ENCODE results near the gene STARD9. TPM values are rescaled to one million over a fixed set of nuclear protein-coding genes. Genes with fewer than 3 reads are reported as not detected.
"Not testable (repeated sequence)": the region's sequence is repeated elsewhere in the genome, so short reads cannot be mapped to it uniquely, and the experiment has no call there.

The STARD9 gene
- total RNA-seq, 2 donors from 2014 or later, result 8.9 to 22.6 TPM

GRCh38 chr15:42735382-42736165 is 160.2 kb downstream of the STARD9 start:
- DNase-seq (ENCODE audit: low spot score), result no peak
- Mint-ChIP-seq H3K27me3 (no peaks in the 10 kb centered on the region), H3K4me3 (peak overlapping the region; percentile 82), H3K4me1 (ENCODE audit: low read depth in 2 of 2) (peaks cover 13 to 17% of the 10 kb centered on the region in 2 donors), H3K27ac (peak overlapping the region in 1 of 2 donors; percentile 29), H3K9me3 (no peaks in the 10 kb centered on the region), H3K36me3 (peaks cover 16% of the 10 kb centered on the region)
- ATAC-seq, result no peak

GRCh38 chr15:42736178-42736792 is 160.9 kb downstream of the STARD9 start:
- ATAC-seq, result peak; percentile 44 to 56
- peak overlapping the region; percentile 82 for H3K4me3 Mint-ChIP-seq
- H3K36me3 Mint-ChIP-seq, result peaks cover 16% of the 10 kb centered on the region
- peak overlapping the region in 1 of 2 donors; percentile 29 for H3K27ac Mint-ChIP-seq
- no peak for DNase-seq (ENCODE audit: low spot score)
- H3K4me1 Mint-ChIP-seq (ENCODE audit: low read depth in 2 of 2), result peaks cover 13 to 17% of the 10 kb centered on the region in 2 donors
- no peaks in the 10 kb centered on the region for H3K9me3 Mint-ChIP-seq
- no peaks in the 10 kb centered on the region for H3K27me3 Mint-ChIP-seq

GRCh38 chr15:42736793-42737528 is 161.6 kb downstream of the STARD9 start, which contains the start of gene CDAN1:
CDAN1 (minus strand) TSS chr15:42737128; CDS start chr15:42737102, 26 bp downstream.
- Mint-ChIP-seq H3K9me3 (no peaks in the 10 kb centered on the region), H3K36me3 (peaks cover 15% of the 10 kb centered on the region), H3K4me1 (ENCODE audit: low read depth in 2 of 2) (peaks cover 13 to 17% of the 10 kb centered on the region in 2 donors), H3K27ac (peak within 1 kb of the TSS; percentile 51 to 55), H3K4me3 (peak within 1 kb of the TSS; percentile 82), H3K27me3 (no peaks in the 10 kb centered on the region)
- ATAC-seq, result peak; percentile 97
- peak; percentile 93 for DNase-seq (ENCODE audit: low spot score)

- peaks cover 11 to 13% of the 10 kb centered on the region in 2 donors for H3K4me1 Mint-ChIP-seq (ENCODE audit: low read depth in 2 of 2)
- ATAC-seq, result no peak
- no peaks in the 10 kb centered on the region for H3K9me3 Mint-ChIP-seq
- H3K27me3 Mint-ChIP-seq, result no peaks in the 10 kb centered on the region
- peaks cover 7% of the 10 kb centered on the region for H3K36me3 Mint-ChIP-seq
- H3K27ac Mint-ChIP-seq, result peak overlapping the region; percentile 51 to 55
- DNase-seq (ENCODE audit: low spot score), result no peak
- H3K4me3 Mint-ChIP-seq, result peak overlapping the region; percentile 82
Measured at GRCh38 chr15:42737529-42738328, 162.3 kb downstream of the STARD9 start.

GRCh38 chr15:42741710-42742109 is 166.3 kb downstream of the STARD9 start:
- H3K4me1 Mint-ChIP-seq (ENCODE audit: low read depth in 2 of 2), result peaks cover 5% of the 10 kb centered on the region in 2 donors
- ATAC-seq (no peak), DNase-seq (ENCODE audit: low spot score) (no peak)
- no peaks in the 10 kb centered on the region for H3K27me3 Mint-ChIP-seq
- no peak overlapping the region for H3K4me3 Mint-ChIP-seq
- H3K36me3 Mint-ChIP-seq, result peaks cover 4% of the 10 kb centered on the region
- no peak overlapping the region for H3K27ac Mint-ChIP-seq
- no peaks in the 10 kb centered on the region for H3K9me3 Mint-ChIP-seq

- Mint-ChIP-seq H3K36me3 (peaks cover 4% of the 10 kb centered on the region), H3K4me1 (ENCODE audit: low read depth in 2 of 2) (peaks cover 5% of the 10 kb centered on the region in 2 donors), H3K4me3 (no peak overlapping the region), H3K9me3 (no peaks in the 10 kb centered on the region), H3K27ac (no peak overlapping the region), H3K27me3 (no peaks in the 10 kb centered on the region)
- ATAC-seq, result no peak
- DNase-seq (ENCODE audit: low spot score), result no peak
Measured at GRCh38 chr15:42742149-42742548, 166.7 kb downstream of the STARD9 start.

GRCh38 chr15:42744195-42744594 is 168.8 kb downstream of the STARD9 start:
- no peak overlapping the region for H3K27ac Mint-ChIP-seq
- ATAC-seq, result no peak

GRCh38 chr15:42749266-42749665 is 173.9 kb downstream of the STARD9 start:
- ATAC-seq, result no peak
- no peak for DNase-seq (ENCODE audit: low spot score)
- Mint-ChIP-seq H3K4me3 (no peak overlapping the region), H3K27ac (no peak overlapping the region), H3K36me3 (peaks cover 19% of the 10 kb centered on the region), H3K9me3 (no peaks in the 10 kb centered on the region), H3K27me3 (no peaks in the 10 kb centered on the region), H3K4me1 (ENCODE audit: low read depth in 2 of 2) (no peaks in the 10 kb centered on the region)

More at GRCh38 chr15:42744195-42744594, 168.8 kb downstream of the STARD9 start:
- no peaks in the 10 kb centered on the region for H3K9me3 Mint-ChIP-seq
- no peak for DNase-seq (ENCODE audit: low spot score)
- H3K4me1 Mint-ChIP-seq (ENCODE audit: low read depth in 2 of 2), result no peaks in the 10 kb centered on the region
- H3K36me3 Mint-ChIP-seq, result peaks cover 4% of the 10 kb centered on the region
- H3K4me3 Mint-ChIP-seq, result no peak overlapping the region
- no peaks in the 10 kb centered on the region for H3K27me3 Mint-ChIP-seq

GRCh38 chr15:42750306-42750705 is 174.9 kb downstream of the STARD9 start:
- H3K9me3 Mint-ChIP-seq, result no peaks in the 10 kb centered on the region
- no peaks in the 10 kb centered on the region for H3K27me3 Mint-ChIP-seq
- no peak overlapping the region for H3K27ac Mint-ChIP-seq
- no peaks in the 10 kb centered on the region for H3K4me1 Mint-ChIP-seq (ENCODE audit: low read depth in 2 of 2)
- H3K36me3 Mint-ChIP-seq, result peaks cover 18% of the 10 kb centered on the region
- no peak overlapping the region for H3K4me3 Mint-ChIP-seq
- DNase-seq (ENCODE audit: low spot score), result no peak
- ATAC-seq, result no peak

- Mint-ChIP-seq H3K27ac (no peak overlapping the region), H3K9me3 (peaks cover 7% of the 10 kb centered on the region), H3K4me3 (no peak overlapping the region), H3K27me3 (no peaks in the 10 kb centered on the region), H3K36me3 (peaks cover 25% of the 10 kb centered on the region), H3K4me1 (ENCODE audit: low read depth in 2 of 2) (peaks cover 0 to 4% of the 10 kb centered on the region in 2 donors)
- no peak for ATAC-seq
- DNase-seq (ENCODE audit: low spot score), result no peak
Measured at GRCh38 chr15:42759093-42759492, 183.7 kb downstream of the STARD9 start.

GRCh38 chr15:42760759-42761158 is 185.4 kb downstream of the STARD9 start:
- ATAC-seq (no peak), DNase-seq (ENCODE audit: low spot score) (no peak)
- H3K9me3 Mint-ChIP-seq, result peaks cover 13% of the 10 kb centered on the region
- no peaks in the 10 kb centered on the region for H3K27me3 Mint-ChIP-seq
- no peak overlapping the region for H3K4me3 Mint-ChIP-seq
- H3K4me1 Mint-ChIP-seq (ENCODE audit: low read depth in 2 of 2), result peaks cover 0 to 6% of the 10 kb centered on the region in 2 donors
- no peak overlapping the region for H3K27ac Mint-ChIP-seq
- H3K36me3 Mint-ChIP-seq, result peaks cover 33% of the 10 kb centered on the region

- H3K4me1 Mint-ChIP-seq (ENCODE audit: low read depth in 2 of 2); H3K27ac Mint-ChIP-seq; H3K27me3 Mint-ChIP-seq; ATAC-seq; DNase-seq (ENCODE audit: low spot score); H3K4me3 Mint-ChIP-seq: not testable (repeated sequence)
- peaks cover 42% of the 10 kb centered on the region for H3K36me3 Mint-ChIP-seq
- H3K9me3 Mint-ChIP-seq, result peaks cover 15% of the 10 kb centered on the region
Measured at GRCh38 chr15:42761813-42762212, 186.4 kb downstream of the STARD9 start.

- not testable (repeated sequence) for H3K27ac Mint-ChIP-seq; ATAC-seq; DNase-seq (ENCODE audit: low spot score); H3K4me1 Mint-ChIP-seq (ENCODE audit: low read depth in 2 of 2); H3K27me3 Mint-ChIP-seq; H3K4me3 Mint-ChIP-seq
- Mint-ChIP-seq H3K9me3 (peaks cover 15% of the 10 kb centered on the region), H3K36me3 (peaks cover 48% of the 10 kb centered on the region)
Measured at GRCh38 chr15:42764154-42764731, 188.8 kb downstream of the STARD9 start.
